ENCODE measurements around the gene PRCD. TPM values are rescaled to one million over a fixed set of nuclear protein-coding genes. Genes with fewer than 3 reads are reported as not detected.
"Not testable (repeated sequence)": the region's sequence is repeated elsewhere in the genome, so short reads cannot be mapped to it uniquely, and the experiment has no call there.

The PRCD gene
- total RNA-seq, 5 donors from 2014 or later (not counting 1 experiment from before 2014, with no cell fraction given), result 0.66 to 1.3 (median 0.92) TPM

GRCh38 chr17:76564991-76565727, 25.3 kb downstream of the PRCD start:
- peak in 1 of 4 experiments; percentile 59 for ATAC-seq (replicated peaks in 1 of 4)
- WGBS (ENCODE audit: insufficient coverage), result no CpG with 5 or more reads among the region's 8 CpGs
- peaks cover 46 to 68% (median 59%) of the 10 kb centered on the region in 3 donors for H3K4me1 Mint-ChIP-seq
- POLR2A ChIA-PET; H3K9me3 Mint-ChIP-seq; CTCF ChIA-PET; H3K27me3 Mint-ChIP-seq; H3K27ac Mint-ChIP-seq; H3K27ac ChIP-seq (ENCODE audit: low read length); H3K4me3 ChIP-seq (ENCODE audit: control insufficient read depth in 1 of 2, extremely low read depth in 1 of 2, low read length in 1 of 2); H3K9me3 ChIP-seq; H3K4me3 Mint-ChIP-seq: not testable (repeated sequence)
- peaks cover 36% of the 10 kb centered on the region for H3K36me3 Mint-ChIP-seq
- peaks cover 0 to 13% of the 10 kb centered on the region in 2 experiments for H3K27me3 ChIP-seq (replicated peaks in 1 of 2; ENCODE audit: control insufficient read depth in 2 of 2, extremely low read depth in 1 of 2, insufficient read depth in 2 of 2, low read length in 1 of 2)
- peaks cover 36 to 39% of the 10 kb centered on the region in 2 donors for H3K36me3 ChIP-seq (ENCODE audit: control insufficient read depth in 2 of 2, extremely low read depth in 1 of 2, insufficient read depth in 1 of 2, low read length in 1 of 2)
- peak in 7 of 35 experiments; percentile 31 to 73 (median 39) for DNase-seq
- H3K4me1 ChIP-seq (ENCODE audit: control insufficient read depth in 1 of 2, extremely low read depth in 1 of 2, insufficient read depth in 2 of 2, low read length in 2 of 2), result peaks cover under 1 to 49% of the 10 kb centered on the region in 2 experiments

GRCh38 chr17:76565728-76566612, 26.1 kb downstream of the PRCD start:
- peaks cover 32% of the 10 kb centered on the region for H3K36me3 Mint-ChIP-seq
- DNase-seq, result no peak
- peaks cover 46 to 60% (median 51%) of the 10 kb centered on the region in 3 donors for H3K4me1 Mint-ChIP-seq

GRCh38 chr17:76566613-76566943, 26.7 kb downstream of the PRCD start:
- POLR2A ChIA-PET, result interaction anchor here in 1 of 2 donors (0.7 kb wide), 1 partner anchor 92 kb away, joined by 4 read pairs; no protein-coding TSS in a partner anchor
- H3K9me3 ChIP-seq, result no peaks in the 10 kb centered on the region
- CTCF ChIA-PET, result interaction anchor here in 1 of 2 donors (0.6 kb wide), 1 partner anchor 64 kb away, joined by 4 read pairs; no protein-coding TSS in a partner anchor
- peak overlapping the region in 1 of 2 donors; percentile 69 for H3K27ac Mint-ChIP-seq
- peaks cover 30% of the 10 kb centered on the region for H3K36me3 Mint-ChIP-seq
- no peaks in the 10 kb centered on the region for H3K9me3 Mint-ChIP-seq
- peaks cover 0 to 13% of the 10 kb centered on the region in 2 experiments for H3K27me3 ChIP-seq (replicated peaks in 1 of 2; ENCODE audit: control insufficient read depth in 2 of 2, extremely low read depth in 1 of 2, insufficient read depth in 2 of 2, low read length in 1 of 2)
- H3K27me3 Mint-ChIP-seq, result no peaks in the 10 kb centered on the region
- ATAC-seq (replicated peaks in 1 of 4) (no peak), DNase-seq (no peak)
- no peak overlapping the region for H3K27ac ChIP-seq (ENCODE audit: low read length)
- peaks cover 30 to 37% of the 10 kb centered on the region in 2 donors for H3K36me3 ChIP-seq (ENCODE audit: control insufficient read depth in 2 of 2, extremely low read depth in 1 of 2, insufficient read depth in 1 of 2, low read length in 1 of 2)
- 100% methylated on average over 1 of the region's 3 CpGs for WGBS (ENCODE audit: insufficient coverage)
- H3K4me3 ChIP-seq (ENCODE audit: control insufficient read depth in 1 of 2, extremely low read depth in 1 of 2, low read length in 1 of 2), result no peak overlapping the region
- H3K4me1 Mint-ChIP-seq, result peaks cover 43 to 54% (median 45%) of the 10 kb centered on the region in 3 donors
- peaks cover 0 to 38% of the 10 kb centered on the region in 2 experiments for H3K4me1 ChIP-seq (ENCODE audit: control insufficient read depth in 1 of 2, extremely low read depth in 1 of 2, insufficient read depth in 2 of 2, low read length in 2 of 2)
- H3K4me3 Mint-ChIP-seq, result no peak overlapping the region

More at GRCh38 chr17:76565728-76566612, 26.1 kb downstream of the PRCD start:
- CTCF ChIA-PET, result no interaction called here
- peaks cover 32 to 38% of the 10 kb centered on the region in 2 donors for H3K36me3 ChIP-seq (ENCODE audit: control insufficient read depth in 2 of 2, extremely low read depth in 1 of 2, insufficient read depth in 1 of 2, low read length in 1 of 2)
- H3K27ac ChIP-seq (ENCODE audit: low read length), result no peak overlapping the region
- H3K4me1 ChIP-seq (ENCODE audit: control insufficient read depth in 1 of 2, extremely low read depth in 1 of 2, insufficient read depth in 2 of 2, low read length in 2 of 2), result peaks cover 0 to 41% of the 10 kb centered on the region in 2 experiments
- Mint-ChIP-seq H3K27ac (no peak overlapping the region), H3K4me3 (no peak overlapping the region), H3K9me3 (no peaks in the 10 kb centered on the region), H3K27me3 (no peaks in the 10 kb centered on the region)
- no peaks in the 10 kb centered on the region for H3K9me3 ChIP-seq
- peaks cover 0 to 13% of the 10 kb centered on the region in 2 experiments for H3K27me3 ChIP-seq (replicated peaks in 1 of 2; ENCODE audit: control insufficient read depth in 2 of 2, extremely low read depth in 1 of 2, insufficient read depth in 2 of 2, low read length in 1 of 2)
- WGBS (ENCODE audit: insufficient coverage), result 94% methylated on average over 14 of the region's 14 CpGs
- no peak overlapping the region for H3K4me3 ChIP-seq (ENCODE audit: control insufficient read depth in 1 of 2, extremely low read depth in 1 of 2, low read length in 1 of 2)
- ATAC-seq (replicated peaks in 1 of 4), result no peak
- POLR2A ChIA-PET, result interaction anchor here in 1 of 2 donors (0.7 kb wide), 1 partner anchor 93 kb away, joined by 4 read pairs; no protein-coding TSS in a partner anchor

DNA sequence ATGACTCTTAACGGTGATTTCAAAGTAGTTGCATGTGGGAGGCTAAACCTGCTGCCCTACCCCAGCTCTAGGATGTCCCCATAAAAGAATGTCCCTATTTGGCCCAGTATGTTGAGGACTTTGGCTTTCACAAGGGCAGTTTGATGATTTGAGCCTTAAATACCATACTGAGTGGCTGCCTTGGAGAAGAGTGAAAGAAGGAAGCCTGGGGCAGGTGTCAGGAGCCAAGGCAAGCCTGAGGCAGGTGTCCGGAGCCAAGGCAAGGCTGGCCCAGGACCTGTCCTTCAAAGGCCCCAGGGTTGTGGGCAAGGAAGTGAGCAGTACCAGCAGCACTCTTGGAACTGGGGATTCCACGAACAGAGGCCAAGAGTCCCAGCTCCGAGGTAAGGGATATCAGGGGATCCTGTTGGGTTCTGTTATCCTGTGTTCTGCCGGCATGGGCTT, 27.2 kb downstream of the PRCD start:
- Histone ChIP-seq H3K36me3 (ENCODE audit: control insufficient read depth in 2 of 2, extremely low read depth in 1 of 2, insufficient read depth in 1 of 2, low read length in 1 of 2) (peaks cover 26 to 33% of the 10 kb centered on the region in 2 donors), H3K4me3 (ENCODE audit: control insufficient read depth in 1 of 2, extremely low read depth in 1 of 2, low read length in 1 of 2) (no peak overlapping the region), H3K27me3 (replicated peaks in 1 of 2; ENCODE audit: control insufficient read depth in 2 of 2, extremely low read depth in 1 of 2, insufficient read depth in 2 of 2, low read length in 1 of 2) (peaks cover 0 to 13% of the 10 kb centered on the region in 2 experiments), H3K9me3 (no peaks in the 10 kb centered on the region), H3K4me1 (ENCODE audit: control insufficient read depth in 1 of 2, extremely low read depth in 1 of 2, insufficient read depth in 2 of 2, low read length in 2 of 2) (peaks cover 0 to 34% of the 10 kb centered on the region in 2 experiments), H3K27ac (ENCODE audit: low read length) (no peak overlapping the region)
- ATAC-seq (replicated peaks in 1 of 4) (no peak), DNase-seq (no peak)
- Mint-ChIP-seq H3K27me3 (no peaks in the 10 kb centered on the region), H3K27ac (peak overlapping the region in 1 of 2 donors; percentile 69), H3K9me3 (no peaks in the 10 kb centered on the region), H3K4me3 (peak overlapping the region in 1 of 3 donors; percentile 12), H3K36me3 (peaks cover 26% of the 10 kb centered on the region), H3K4me1 (peaks cover 40 to 50% (median 41%) of the 10 kb centered on the region in 3 donors)
- POLR2A ChIA-PET, result interaction anchor here (0.5 to 0.7 kb wide), 3 partner anchors 22 to 155 kb away, joined by 4 read pairs; no protein-coding TSS in a partner anchor
- CTCF ChIA-PET, result interaction anchor here (0.6 to 1.3 kb wide), 2 partner anchors 9 to 64 kb away, joined by 4 to 10 read pairs; no protein-coding TSS in a partner anchor
- WGBS (ENCODE audit: insufficient coverage), result 78% methylated on average over 4 of the region's 5 CpGs

DNA sequence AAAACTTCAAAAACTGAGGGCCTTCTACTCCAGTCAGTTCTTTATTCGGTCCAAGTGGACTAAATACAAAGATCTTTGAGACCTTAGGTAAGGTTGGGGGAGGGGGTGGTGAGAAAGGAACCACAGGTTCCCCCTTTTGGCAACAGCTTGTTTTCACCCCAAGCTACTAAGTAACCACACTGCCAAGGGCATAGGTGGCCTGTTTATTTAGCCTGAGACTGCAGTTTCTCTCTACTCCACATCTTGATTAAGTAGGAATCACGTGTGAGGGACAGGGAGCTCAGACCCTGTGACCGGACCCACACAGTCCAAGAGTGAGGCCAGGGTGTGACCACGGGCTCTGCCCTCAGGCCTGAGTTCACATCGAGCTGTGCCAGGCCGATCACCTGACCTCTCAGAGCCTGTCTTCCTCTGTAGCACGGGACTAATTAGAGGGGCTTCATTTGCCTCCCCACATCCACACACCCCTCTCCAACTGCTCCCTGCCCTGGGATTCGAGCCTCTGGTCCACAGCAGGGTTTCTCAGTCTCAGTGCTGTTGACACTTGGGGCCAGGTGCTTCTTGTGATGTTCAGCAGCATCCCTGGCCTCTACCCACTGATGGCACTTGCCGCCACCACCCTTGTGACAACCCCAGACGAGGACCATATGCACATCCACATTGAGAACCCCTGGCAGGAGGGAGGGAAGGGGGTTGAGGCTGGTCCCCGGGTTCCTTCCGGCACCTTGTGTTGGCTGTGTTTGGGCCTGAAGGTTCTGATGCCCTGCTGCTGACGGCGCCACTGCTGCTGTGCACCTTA, 28.0 kb downstream of the PRCD start:
- WGBS (ENCODE audit: insufficient coverage), result 48% methylated on average over 6 of the region's 14 CpGs
- Mint-ChIP-seq H3K27me3 (no peaks in the 10 kb centered on the region), H3K36me3 (peaks cover 21% of the 10 kb centered on the region), H3K4me3 (peak overlapping the region in 1 of 3 donors; percentile 12), H3K27ac (no peak overlapping the region), H3K9me3 (no peaks in the 10 kb centered on the region), H3K4me1 (peaks cover 37 to 44% (median 37%) of the 10 kb centered on the region in 3 donors)
- ChIA-PET POLR2A (interaction anchor here (0.5 kb wide), 2 partner anchors 21 to 155 kb away, joined by 4 read pairs; no protein-coding TSS in a partner anchor), CTCF (interaction anchor here (0.8 to 1.3 kb wide), 2 partner anchors 7 to 10 kb away, joined by 3 to 10 read pairs; no protein-coding TSS in a partner anchor)
- DNase-seq, result peak in 8 of 35 experiments; percentile 15 to 46 (median 27)
- Histone ChIP-seq H3K9me3 (no peaks in the 10 kb centered on the region), H3K27me3 (replicated peaks in 1 of 2; ENCODE audit: control insufficient read depth in 2 of 2, extremely low read depth in 1 of 2, insufficient read depth in 2 of 2, low read length in 1 of 2) (peaks cover 0 to 13% of the 10 kb centered on the region in 2 experiments), H3K4me1 (ENCODE audit: control insufficient read depth in 1 of 2, extremely low read depth in 1 of 2, insufficient read depth in 2 of 2, low read length in 2 of 2) (peaks cover 0 to 26% of the 10 kb centered on the region in 2 experiments), H3K36me3 (ENCODE audit: control insufficient read depth in 2 of 2, extremely low read depth in 1 of 2, insufficient read depth in 1 of 2, low read length in 1 of 2) (peaks cover 19 to 27% of the 10 kb centered on the region in 2 donors), H3K4me3 (ENCODE audit: control insufficient read depth in 1 of 2, extremely low read depth in 1 of 2, low read length in 1 of 2) (no peak overlapping the region), H3K27ac (ENCODE audit: low read length) (peak overlapping the region; percentile 3)
- peak in 3 of 4 experiments; percentile 14 to 30 (median 17) for ATAC-seq (replicated peaks in 1 of 4)

Measured in T-cell (primary cell).